ENCODE data around the gene TANGO2. TPM values are rescaled to one million over a fixed set of nuclear protein-coding genes. Genes with fewer than 3 reads are reported as not detected.

The TANGO2 gene
- total RNA-seq, 1 experiment from 2014 or later: 33.5 TPM

DNA sequence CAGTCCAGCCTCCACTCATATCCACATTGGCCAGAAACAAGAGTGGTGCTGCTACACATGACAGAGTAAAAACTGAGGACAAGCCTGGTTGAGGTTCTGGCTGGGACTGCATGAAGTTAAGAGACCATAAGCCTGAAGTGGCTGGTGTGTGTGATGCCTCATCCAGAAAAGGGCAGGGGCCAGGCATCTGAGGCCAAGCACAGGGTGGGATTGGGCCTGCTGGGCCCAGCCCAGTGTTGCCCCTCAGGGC, 29.6 kb upstream of the TANGO2 start:
- Mint-ChIP-seq H3K4me1 (ENCODE audit: low read depth, unreplicated experiment) (no peaks in the 10 kb centered on the region), H3K36me3 (ENCODE audit: insufficient read depth, unreplicated experiment) (peaks cover 13% of the 10 kb centered on the region), H3K4me3 (ENCODE audit: low read depth, unreplicated experiment) (no peak overlapping the region), H3K27me3 (ENCODE audit: unreplicated experiment) (no peaks in the 10 kb centered on the region), H3K9me3 (ENCODE audit: low read depth, unreplicated experiment) (no peaks in the 10 kb centered on the region), H3K27ac (ENCODE audit: unreplicated experiment) (no peak overlapping the region)
- BruUV-seq (replicated peaks): no TSS peak
- no peak for DNase-seq
- CTCF ChIA-PET: no interaction called here
- TF ChIP-seq, protein P1, sequence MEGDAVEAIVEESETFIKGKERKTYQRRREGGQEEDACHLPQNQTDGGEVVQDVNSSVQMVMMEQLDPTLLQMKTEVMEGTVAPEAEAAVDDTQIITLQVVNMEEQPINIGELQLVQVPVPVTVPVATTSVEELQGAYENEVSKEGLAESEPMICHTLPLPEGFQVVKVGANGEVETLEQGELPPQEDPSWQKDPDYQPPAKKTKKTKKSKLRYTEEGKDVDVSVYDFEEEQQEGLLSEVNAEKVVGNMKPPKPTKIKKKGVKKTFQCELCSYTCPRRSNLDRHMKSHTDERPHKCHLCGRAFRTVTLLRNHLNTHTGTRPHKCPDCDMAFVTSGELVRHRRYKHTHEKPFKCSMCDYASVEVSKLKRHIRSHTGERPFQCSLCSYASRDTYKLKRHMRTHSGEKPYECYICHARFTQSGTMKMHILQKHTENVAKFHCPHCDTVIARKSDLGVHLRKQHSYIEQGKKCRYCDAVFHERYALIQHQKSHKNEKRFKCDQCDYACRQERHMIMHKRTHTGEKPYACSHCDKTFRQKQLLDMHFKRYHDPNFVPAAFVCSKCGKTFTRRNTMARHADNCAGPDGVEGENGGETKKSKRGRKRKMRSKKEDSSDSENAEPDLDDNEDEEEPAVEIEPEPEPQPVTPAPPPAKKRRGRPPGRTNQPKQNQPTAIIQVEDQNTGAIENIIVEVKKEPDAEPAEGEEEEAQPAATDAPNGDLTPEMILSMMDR (IDR thresholded peaks at IDR 0.05; ENCODE audit: unreplicated experiment): no peak
- intact Hi-C loops (cut with micrococcal nuclease; ENCODE audit: unreplicated experiment): no loop called here

- CTCF ChIA-PET: interaction anchor here (0.9 kb wide), 1 partner anchor 18 kb away, joined by 3 read pairs; no protein-coding TSS in a partner anchor
- H3K27ac Mint-ChIP-seq (ENCODE audit: unreplicated experiment): no peak overlapping the region
- H3K9me3 Mint-ChIP-seq (ENCODE audit: low read depth, unreplicated experiment): no peaks in the 10 kb centered on the region
- no peak for DNase-seq
- no peaks in the 10 kb centered on the region for H3K4me1 Mint-ChIP-seq (ENCODE audit: low read depth, unreplicated experiment)
- intact Hi-C loops (cut with micrococcal nuclease; ENCODE audit: unreplicated experiment): no loop called here
- H3K27me3 Mint-ChIP-seq (ENCODE audit: unreplicated experiment): no peaks in the 10 kb centered on the region
- peaks cover 8% of the 10 kb centered on the region for H3K36me3 Mint-ChIP-seq (ENCODE audit: insufficient read depth, unreplicated experiment)
- no peak overlapping the region for H3K4me3 Mint-ChIP-seq (ENCODE audit: low read depth, unreplicated experiment)
- BruUV-seq (replicated peaks): no TSS peak
- TF ChIP-seq, protein P1 (IDR thresholded peaks at IDR 0.05; ENCODE audit: unreplicated experiment): no peak
These were observed 29.1 kb upstream of the TANGO2 start for GRCh38 chr22:19991645-19992451.

DNA sequence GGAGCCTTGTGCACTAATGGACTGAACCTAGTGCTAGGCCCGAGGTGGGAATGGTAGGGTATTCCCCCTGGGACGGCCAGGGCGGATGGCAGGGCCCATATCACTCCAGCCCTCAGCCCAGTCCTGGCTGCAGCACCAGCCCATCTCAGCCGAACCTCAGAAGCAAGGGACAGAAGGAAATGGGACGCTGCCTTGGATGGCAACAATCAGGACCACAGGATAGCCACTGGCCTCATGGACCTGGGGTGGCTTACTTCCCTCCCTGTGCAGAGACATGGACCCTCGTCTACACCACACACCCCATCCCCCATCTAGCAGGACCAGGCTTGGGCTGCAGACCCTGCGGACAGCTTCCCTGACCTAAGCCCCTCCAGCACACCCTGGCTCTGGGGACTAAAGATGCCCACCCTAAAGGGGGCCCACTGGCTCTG, 28.4 kb upstream of the TANGO2 start:
- intact Hi-C loops (cut with micrococcal nuclease; ENCODE audit: unreplicated experiment): no loop called here
- H3K9me3 Mint-ChIP-seq (ENCODE audit: low read depth, unreplicated experiment): no peaks in the 10 kb centered on the region
- no peak overlapping the region for H3K4me3 Mint-ChIP-seq (ENCODE audit: low read depth, unreplicated experiment)
- H3K4me1 Mint-ChIP-seq (ENCODE audit: low read depth, unreplicated experiment): no peaks in the 10 kb centered on the region
- no peak for DNase-seq
- CTCF ChIA-PET: interaction anchor here (0.9 kb wide), 1 partner anchor 18 kb away, joined by 3 read pairs; no protein-coding TSS in a partner anchor
- no peaks in the 10 kb centered on the region for H3K27me3 Mint-ChIP-seq (ENCODE audit: unreplicated experiment)
- no TSS peak for BruUV-seq (replicated peaks)
- H3K27ac Mint-ChIP-seq (ENCODE audit: unreplicated experiment): no peak overlapping the region
- peaks cover 8% of the 10 kb centered on the region for H3K36me3 Mint-ChIP-seq (ENCODE audit: insufficient read depth, unreplicated experiment)
- TF ChIP-seq, protein P1 (IDR thresholded peaks at IDR 0.05; ENCODE audit: unreplicated experiment): no peak

DNA sequence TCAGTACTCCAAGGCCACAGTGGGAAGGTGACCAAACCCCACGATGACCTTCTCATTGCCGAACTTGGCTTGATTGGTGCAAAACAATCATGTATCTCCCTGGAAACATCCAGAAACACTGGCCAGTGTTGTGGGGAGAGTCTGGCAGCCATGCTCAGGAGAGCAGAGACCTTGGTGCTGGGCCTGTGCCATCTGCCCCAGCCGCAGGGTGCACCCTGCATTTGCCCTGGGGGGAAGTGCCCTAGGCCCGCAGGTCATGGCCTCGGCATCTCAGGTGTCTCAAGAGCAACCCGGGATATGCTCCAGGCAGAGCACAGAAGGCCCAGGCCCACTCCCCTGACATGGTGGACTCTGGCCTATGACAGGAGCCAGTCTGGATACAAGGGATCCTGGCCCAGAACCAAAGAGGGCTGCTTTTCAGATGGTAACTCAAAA, 28.0 kb upstream of the TANGO2 start:
- intact Hi-C loops (cut with micrococcal nuclease; ENCODE audit: unreplicated experiment): no loop called here
- CTCF ChIA-PET: no interaction called here
- BruUV-seq (replicated peaks): no TSS peak

More for the DNA sequence above, 28.0 kb upstream of the TANGO2 start:
- no peak overlapping the region for H3K4me3 Mint-ChIP-seq (ENCODE audit: low read depth, unreplicated experiment)
- TF ChIP-seq, protein P1 (IDR thresholded peaks at IDR 0.05; ENCODE audit: unreplicated experiment): no peak
- H3K4me1 Mint-ChIP-seq (ENCODE audit: low read depth, unreplicated experiment): no peaks in the 10 kb centered on the region
- no peak overlapping the region for H3K27ac Mint-ChIP-seq (ENCODE audit: unreplicated experiment)
- H3K36me3 Mint-ChIP-seq (ENCODE audit: insufficient read depth, unreplicated experiment): peaks cover 8% of the 10 kb centered on the region
- H3K27me3 Mint-ChIP-seq (ENCODE audit: unreplicated experiment): no peaks in the 10 kb centered on the region
- DNase-seq: no peak
- H3K9me3 Mint-ChIP-seq (ENCODE audit: low read depth, unreplicated experiment): no peaks in the 10 kb centered on the region

All from Calu3 (cell line).